Epithelial cell of esophagus (primary cell): ENCODE measurements around the gene LRP1-AS.
A peak's percentile ranks its signal among the peaks of the same experiment; 100 is the strongest.

Experiments used
- DNase-seq: peaks from one replicate; pipeline ENCODE4 v3.0.0; 2010; ENCODE audit warnings: low read depth
- H3K4me3 ChIP-seq: 2 replicates; pipeline ENCODE4 v1.5.1; 2011; ENCODE audit warnings: mild to moderate bottlenecking, low read length, control low read depth
- CTCF ChIP-seq: IDR thresholded peaks from 2 replicates; pipeline ENCODE4 v1.5.1; 2011; ENCODE audit warnings: low read depth, mild to moderate bottlenecking, low read length, control low read depth, inconsistent platforms; ENCODE audit not compliant: insufficient read depth; ENCODE audit errors: missing control alignments

Gene LRP1-AS

GRCh38 chr12:57169046-57169795 lies 21.8 kb upstream of the LRP1-AS start:
- H3K4me3 ChIP-seq: no peak overlapping the region
- TF ChIP-seq CTCF: no peak
- no peak for DNase-seq

GRCh38 chr12:57168058-57168457 lies 20.6 kb upstream of the LRP1-AS start:
- no peak for DNase-seq
- H3K4me3 ChIP-seq: no peak overlapping the region
- no peak for TF ChIP-seq CTCF

GRCh38 chr12:57166971-57167371 lies 19.6 kb upstream of the LRP1-AS start:
- no peak overlapping the region for H3K4me3 ChIP-seq
- no peak for TF ChIP-seq CTCF
- peak; percentile 99 for DNase-seq

- no peak for TF ChIP-seq CTCF
- peak; percentile 92 for DNase-seq
- H3K4me3 ChIP-seq: no peak overlapping the region
Measured at GRCh38 chr12:57165741-57166140, 18.3 kb upstream of the LRP1-AS start.

- TF ChIP-seq CTCF: no peak
- no peak for DNase-seq
Measured at GRCh38 chr12:57164966-57165625, 17.7 kb upstream of the LRP1-AS start.

GRCh38 chr12:57164454-57164853 lies 17.0 kb upstream of the LRP1-AS start:
- DNase-seq: no peak
- no peak for TF ChIP-seq CTCF

More at GRCh38 chr12:57164966-57165625, 17.7 kb upstream of the LRP1-AS start:
- no peak overlapping the region for H3K4me3 ChIP-seq

More at GRCh38 chr12:57164454-57164853, 17.0 kb upstream of the LRP1-AS start:
- H3K4me3 ChIP-seq: no peak overlapping the region
